GM13976 (cell line): Measurements from ENCODE around the gene CSF2RB.

Source experiments
- DNase-seq: peaks from one replicate; pipeline ENCODE4 v3.0.0; 2012; ENCODE audit warnings: low spot score
- CTCF ChIP-seq: IDR thresholded peaks from 2 replicates; pipeline ENCODE4 v1.5.1; 2012; ENCODE audit warnings: borderline replicate concordance, mild to moderate bottlenecking; ENCODE audit not compliant: insufficient read depth; ENCODE audit errors: extremely low read depth, missing control alignments, control extremely low read depth
- in situ Hi-C: fragments of 300-500 bp; cut with MboI; formaldehyde crosslinking; loops from one replicate; pipeline ENCODE4 v1.12.0; 2022; ENCODE audit warnings: low sequenced_read_pairs, mixed read lengths, inconsistent platforms; ENCODE audit not compliant: unreplicated experiment

CSF2RB gene

GRCh38 chr22:36913427-36914389 is at the start of gene CSF2RB:
Gene CSF2RB, plus strand, starts transcription at chr22:36913628. Its CDS starts 8,580 bp downstream, at chr22:36922208.
- DNase-seq: peak; percentile 54
- TF ChIP-seq CTCF: no peak
- in situ Hi-C loops: no loop called here

- no peak for TF ChIP-seq CTCF
- DNase-seq: no peak
- in situ Hi-C loops: no loop called here
These were observed 49.4 kb upstream of the CSF2RB start for GRCh38 chr22:36863979-36864378.

- in situ Hi-C loops: no loop called here
- DNase-seq: no peak
- no peak for TF ChIP-seq CTCF
These were observed 48.8 kb upstream of the CSF2RB start for GRCh38 chr22:36864454-36865215.

GRCh38 chr22:36865346-36865745 is 48.1 kb upstream of the CSF2RB start:
- TF ChIP-seq CTCF: no peak
- DNase-seq: peak; percentile 51
- in situ Hi-C loops: no loop called here

GRCh38 chr22:36867695-36868094 is 45.7 kb upstream of the CSF2RB start:
- in situ Hi-C loops: no loop called here
- DNase-seq: no peak
- no peak for TF ChIP-seq CTCF

- DNase-seq: no peak
- TF ChIP-seq CTCF: no peak
- in situ Hi-C loops: no loop called here
These were observed 44.8 kb upstream of the CSF2RB start for GRCh38 chr22:36868546-36869181.
